PC-9 (cell line): Measurements from ENCODE around the gene GRIN3A.

ENCODE experiments used
- EZH2 ChIP-seq: fragments of 200-600 bp; sonication (generic); IDR thresholded peaks from 2 replicates; pipeline ENCODE4 v1.8.0; 2017; ENCODE audit warnings: antibody characterized with exemption, low read depth
- TF ChIP-seq, protein P1 (sequence below): fragments of 200-600 bp; sonication (generic); conservative IDR thresholded peaks from 2 replicates; pipeline ENCODE4 v1.6.1; 2017; ENCODE audit warnings: mixed run types, antibody characterized with exemption, mild to moderate bottlenecking, moderate library complexity

- TF ChIP-seq, protein P1, sequence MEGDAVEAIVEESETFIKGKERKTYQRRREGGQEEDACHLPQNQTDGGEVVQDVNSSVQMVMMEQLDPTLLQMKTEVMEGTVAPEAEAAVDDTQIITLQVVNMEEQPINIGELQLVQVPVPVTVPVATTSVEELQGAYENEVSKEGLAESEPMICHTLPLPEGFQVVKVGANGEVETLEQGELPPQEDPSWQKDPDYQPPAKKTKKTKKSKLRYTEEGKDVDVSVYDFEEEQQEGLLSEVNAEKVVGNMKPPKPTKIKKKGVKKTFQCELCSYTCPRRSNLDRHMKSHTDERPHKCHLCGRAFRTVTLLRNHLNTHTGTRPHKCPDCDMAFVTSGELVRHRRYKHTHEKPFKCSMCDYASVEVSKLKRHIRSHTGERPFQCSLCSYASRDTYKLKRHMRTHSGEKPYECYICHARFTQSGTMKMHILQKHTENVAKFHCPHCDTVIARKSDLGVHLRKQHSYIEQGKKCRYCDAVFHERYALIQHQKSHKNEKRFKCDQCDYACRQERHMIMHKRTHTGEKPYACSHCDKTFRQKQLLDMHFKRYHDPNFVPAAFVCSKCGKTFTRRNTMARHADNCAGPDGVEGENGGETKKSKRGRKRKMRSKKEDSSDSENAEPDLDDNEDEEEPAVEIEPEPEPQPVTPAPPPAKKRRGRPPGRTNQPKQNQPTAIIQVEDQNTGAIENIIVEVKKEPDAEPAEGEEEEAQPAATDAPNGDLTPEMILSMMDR: peak; percentile 53; the same call in 1 of the 2 replicates
- no peak for TF ChIP-seq EZH2
These were observed 10.6 kb downstream of the GRIN3A start for GRCh38 chr9:101727612-101728524.
